ENCODE measurements around the gene OR51F1. TPM values are rescaled to one million over a fixed set of nuclear protein-coding genes. Genes with fewer than 3 reads are reported as not detected.
"Not testable (repeated sequence)": the region's sequence is repeated elsewhere in the genome, so short reads cannot be mapped to it uniquely, and the experiment has no call there.

The OR51F1 gene
- total RNA-seq, 1 experiment from 2014 or later, result not detected

DNA sequence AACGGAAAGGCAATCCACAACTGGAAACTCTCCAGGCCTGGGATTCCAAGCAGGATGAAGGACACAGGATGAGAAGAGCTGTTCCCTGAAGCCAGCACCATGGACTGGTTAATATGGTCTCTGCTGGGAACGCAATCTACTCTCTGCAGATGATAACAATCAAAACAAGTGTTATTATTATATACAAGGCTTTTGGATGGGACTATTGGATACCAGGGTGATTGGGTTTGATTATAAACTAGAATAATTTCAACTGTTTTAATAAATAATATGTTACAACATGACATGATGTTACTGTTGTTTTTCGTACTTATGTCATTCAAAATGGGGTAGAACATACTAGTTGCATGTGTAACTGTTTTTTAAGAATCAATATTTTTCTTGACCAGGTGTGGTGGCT, 34.5 kb upstream of the OR51F1 start, which contains the start of gene OR52R1:
TSS of gene OR52R1 (minus strand) at position 101 of the 400 bp plus-strand sequence. CDS start at position 101, 0 bp downstream.
- intact Hi-C loops (cut with micrococcal nuclease; ENCODE audit: unreplicated experiment), result no loop called here
- TF ChIP-seq EZH2 (IDR thresholded peaks at IDR 0.05; ENCODE audit: low read depth), result no peak

DNA sequence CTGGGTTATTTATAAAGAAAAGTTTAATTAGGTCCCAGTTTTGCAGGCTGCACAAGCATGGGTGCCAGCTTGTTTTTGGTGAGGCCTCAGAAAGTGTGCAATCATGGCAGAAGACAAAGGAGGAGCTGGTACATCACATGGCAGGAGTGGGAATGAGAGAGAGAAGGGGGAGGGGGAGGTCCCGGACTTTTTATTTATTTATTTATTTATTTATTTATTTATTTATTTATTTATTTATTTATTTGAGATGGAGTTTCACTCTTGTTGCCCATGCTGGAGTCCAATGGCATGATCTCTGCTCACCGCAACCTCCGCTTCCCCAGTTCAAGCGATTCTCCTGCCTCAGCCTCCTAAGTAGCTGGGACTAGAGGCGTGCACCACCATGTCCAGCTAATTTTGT, 31.6 kb upstream of the OR51F1 start:
- H3K79me2 ChIP-seq (ENCODE audit: low read depth); POLR2A ChIA-PET (ENCODE audit: unreplicated experiment); H3K27me3 ChIP-seq (ENCODE audit: insufficient read depth, low read depth); H3F3A ChIP-seq (ENCODE audit: insufficient read depth, low read depth); H3K4me3 ChIP-seq; H4K20me1 ChIP-seq (ENCODE audit: insufficient read depth); H2AFZ ChIP-seq; intact Hi-C loops (cut with micrococcal nuclease; ENCODE audit: unreplicated experiment); H3K36me3 ChIP-seq (ENCODE audit: low read depth); BruUV-seq (replicated peaks); H3K27ac ChIP-seq; H3K9me3 ChIP-seq (ENCODE audit: insufficient read depth, low read depth); DNase-seq; CTCF ChIA-PET; H3K9me2 ChIP-seq (ENCODE audit: insufficient read depth); H3K4me1 ChIP-seq (replicated peaks; ENCODE audit: insufficient read depth); H3K4me2 ChIP-seq: not testable (repeated sequence)

More for the DNA sequence above, 34.5 kb upstream of the OR51F1 start, which contains the start of gene OR52R1:
- BruUV-seq (replicated peaks), result no TSS peak
- POLR2A ChIA-PET (ENCODE audit: unreplicated experiment), result no interaction called here
- no peak for DNase-seq
- Histone ChIP-seq H3K4me2 (no peak within 1 kb of the TSS), H3K4me1 (replicated peaks; ENCODE audit: insufficient read depth) (no peaks in the 10 kb centered on the region), H3K9me3 (ENCODE audit: insufficient read depth, low read depth) (no peaks in the 10 kb centered on the region), H3K4me3 (no peak within 1 kb of the TSS), H3K9me2 (ENCODE audit: insufficient read depth) (no peaks in the 10 kb centered on the region), H3K36me3 (ENCODE audit: low read depth) (no peaks in the 10 kb centered on the region), H2AFZ (no peak within 1 kb of the TSS), H3K79me2 (ENCODE audit: low read depth) (no peaks in the 10 kb centered on the region), H4K20me1 (ENCODE audit: insufficient read depth) (no peaks in the 10 kb centered on the region), H3K27me3 (ENCODE audit: insufficient read depth, low read depth) (no peaks in the 10 kb centered on the region), H3K27ac (no peak within 1 kb of the TSS), H3F3A (ENCODE audit: insufficient read depth, low read depth) (no peaks in the 10 kb centered on the region)
- CTCF ChIA-PET, result no interaction called here

GRCh38 chr11:4798427-4799183, 28.9 kb upstream of the OR51F1 start:
- intact Hi-C loops (cut with micrococcal nuclease; ENCODE audit: unreplicated experiment), result no loop called here
- no TSS peak for BruUV-seq (replicated peaks)
- Histone ChIP-seq H3K36me3 (ENCODE audit: low read depth) (no peaks in the 10 kb centered on the region), H3K4me1 (replicated peaks; ENCODE audit: insufficient read depth) (no peaks in the 10 kb centered on the region), H2AFZ (no peak overlapping the region), H3K9me2 (ENCODE audit: insufficient read depth) (no peaks in the 10 kb centered on the region), H3K4me2 (no peak overlapping the region), H3K27ac (no peak overlapping the region), H3K9me3 (ENCODE audit: insufficient read depth, low read depth) (no peaks in the 10 kb centered on the region), H3K27me3 (ENCODE audit: insufficient read depth, low read depth) (no peaks in the 10 kb centered on the region), H4K20me1 (ENCODE audit: insufficient read depth) (no peaks in the 10 kb centered on the region), H3K4me3 (no peak overlapping the region), H3F3A (ENCODE audit: insufficient read depth, low read depth) (no peaks in the 10 kb centered on the region), H3K79me2 (ENCODE audit: low read depth) (no peaks in the 10 kb centered on the region)
- no peak for DNase-seq
- ChIA-PET POLR2A (ENCODE audit: unreplicated experiment) (no interaction called here), CTCF (no interaction called here)
- no peak for TF ChIP-seq EZH2 (IDR thresholded peaks at IDR 0.05; ENCODE audit: low read depth)
- TF ChIP-seq, protein P1, sequence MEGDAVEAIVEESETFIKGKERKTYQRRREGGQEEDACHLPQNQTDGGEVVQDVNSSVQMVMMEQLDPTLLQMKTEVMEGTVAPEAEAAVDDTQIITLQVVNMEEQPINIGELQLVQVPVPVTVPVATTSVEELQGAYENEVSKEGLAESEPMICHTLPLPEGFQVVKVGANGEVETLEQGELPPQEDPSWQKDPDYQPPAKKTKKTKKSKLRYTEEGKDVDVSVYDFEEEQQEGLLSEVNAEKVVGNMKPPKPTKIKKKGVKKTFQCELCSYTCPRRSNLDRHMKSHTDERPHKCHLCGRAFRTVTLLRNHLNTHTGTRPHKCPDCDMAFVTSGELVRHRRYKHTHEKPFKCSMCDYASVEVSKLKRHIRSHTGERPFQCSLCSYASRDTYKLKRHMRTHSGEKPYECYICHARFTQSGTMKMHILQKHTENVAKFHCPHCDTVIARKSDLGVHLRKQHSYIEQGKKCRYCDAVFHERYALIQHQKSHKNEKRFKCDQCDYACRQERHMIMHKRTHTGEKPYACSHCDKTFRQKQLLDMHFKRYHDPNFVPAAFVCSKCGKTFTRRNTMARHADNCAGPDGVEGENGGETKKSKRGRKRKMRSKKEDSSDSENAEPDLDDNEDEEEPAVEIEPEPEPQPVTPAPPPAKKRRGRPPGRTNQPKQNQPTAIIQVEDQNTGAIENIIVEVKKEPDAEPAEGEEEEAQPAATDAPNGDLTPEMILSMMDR (conservative IDR thresholded peaks at IDR 0.05), result no peak

DNA sequence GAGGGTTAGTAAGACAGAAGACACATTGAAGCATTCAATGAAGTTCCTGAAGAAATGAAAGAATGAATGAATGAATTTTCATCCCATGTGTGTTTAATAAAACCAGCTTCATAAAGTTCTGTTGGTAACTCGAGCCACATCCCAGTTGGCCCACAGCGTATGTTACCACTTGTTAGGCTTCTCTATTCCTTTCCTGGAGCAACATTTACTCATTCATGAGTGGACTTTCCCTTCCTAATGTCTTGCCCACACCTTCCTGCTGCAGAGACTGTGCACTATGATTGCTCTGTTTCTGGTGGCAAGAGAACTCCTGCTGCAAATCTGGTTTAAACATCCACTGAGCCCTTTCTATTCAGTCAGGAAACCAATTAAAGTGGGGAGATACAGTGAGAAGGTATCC, 27.5 kb upstream of the OR51F1 start:
- no peaks in the 10 kb centered on the region for H4K20me1 ChIP-seq (ENCODE audit: insufficient read depth)
- intact Hi-C loops (cut with micrococcal nuclease; ENCODE audit: unreplicated experiment), result no loop called here

More for the DNA sequence above, 27.5 kb upstream of the OR51F1 start:
- no peaks in the 10 kb centered on the region for H3K27me3 ChIP-seq (ENCODE audit: insufficient read depth, low read depth)
- ChIA-PET POLR2A (ENCODE audit: unreplicated experiment) (no interaction called here), CTCF (no interaction called here)
- no peaks in the 10 kb centered on the region for H3K79me2 ChIP-seq (ENCODE audit: low read depth)
- H3K36me3 ChIP-seq (ENCODE audit: low read depth), result no peaks in the 10 kb centered on the region
- H3K4me1 ChIP-seq (replicated peaks; ENCODE audit: insufficient read depth), result no peaks in the 10 kb centered on the region
- no peak overlapping the region for H3K4me2 ChIP-seq
- H2AFZ ChIP-seq, result no peak overlapping the region
- H3K4me3 ChIP-seq, result no peak overlapping the region
- no peaks in the 10 kb centered on the region for H3F3A ChIP-seq (ENCODE audit: insufficient read depth, low read depth)
- H3K9me2 ChIP-seq (ENCODE audit: insufficient read depth), result no peaks in the 10 kb centered on the region
- no peak overlapping the region for H3K27ac ChIP-seq
- no peaks in the 10 kb centered on the region for H3K9me3 ChIP-seq (ENCODE audit: insufficient read depth, low read depth)
- DNase-seq, result no peak
- TF ChIP-seq, protein P1 (conservative IDR thresholded peaks at IDR 0.05), result no peak
- no peak for TF ChIP-seq EZH2 (IDR thresholded peaks at IDR 0.05; ENCODE audit: low read depth)
- no TSS peak for BruUV-seq (replicated peaks)

Measured in PC-9 (cell line).